Prostate gland (tissue), 2 donors: ENCODE measurements around the gene DVL1. TPM values are rescaled to one million over a fixed set of nuclear protein-coding genes. Genes with fewer than 3 reads are reported as not detected.
A peak's percentile ranks its signal among the peaks of the same experiment; 100 is the strongest.

Source experiments
- DNase-seq: peaks from one replicate; pipeline ENCODE4 v3.0.0-alpha.2; 2019; ENCODE audit warnings: low spot score
- H3K27ac ChIP-seq, 2 donors: fragments of 200-600 bp; sonication (generic); 2 replicates each; pipeline ENCODE4 v1.5.1; 2017 to 2019
- H3K27me3 ChIP-seq: fragments of 200-600 bp; sonication (generic); replicated peaks from 2 replicates; pipeline ENCODE4 v1.5.1; 2019; ENCODE audit not compliant: insufficient read depth
- H3K36me3 ChIP-seq, 2 donors: fragments of 200-600 bp; sonication (generic); 1 replicate in 1 of 2; 2 replicates in 1 of 2; pipeline versions ENCODE4 v1.5.1 to v1.8.1; 2017 to 2019
- H3K4me1 ChIP-seq: fragments of 200-600 bp; sonication (generic); replicated peaks from 2 replicates; pipeline ENCODE4 v1.5.1; 2019
- H3K4me3 ChIP-seq, 2 donors: fragments of 200-600 bp; sonication (generic); 2 replicates each; pipeline ENCODE4 v1.5.1; 2017 to 2019
- H3K9me3 ChIP-seq: fragments of 200-600 bp; sonication (generic); 2 replicates; pipeline ENCODE4 v1.5.1; 2017
- CTCF ChIP-seq, 4 experiments: fragments of 200-600 bp in 2 of 4; fragments of 450-650 bp in 2 of 4; sonication (generic) in 2 of 4; IDR thresholded peaks; 1 replicate in 3 of 4; 2 replicates in 1 of 4; pipeline ENCODE4 v1.5.1; 2016 to 2019; ENCODE audit warnings: antibody characterized with exemption in 4 of 4, mild to moderate bottlenecking in 2 of 4, moderate library complexity in 2 of 4
- POLR2A ChIP-seq: fragments of 450-650 bp; IDR thresholded peaks from one replicate; pipeline ENCODE4 v1.6.1; 2016; ENCODE audit warnings: antibody characterized with exemption, mild to moderate bottlenecking
- POLR2AphosphoS5 ChIP-seq: sonication (generic); formaldehyde crosslinking; IDR thresholded peaks from one replicate; pipeline ENCODE4 v1.6.1; 2017; ENCODE audit warnings: antibody characterized with exemption
- WGBS: methylation state at CpG from one replicate; pipeline ENCODE4 v1.1.5; 2018; 5-methylcytosine and 5-hydroxymethylcytosine counted together
- intact Hi-C: fragments of 100-400 bp; cut with DNase I; formaldehyde crosslinking; loops from one replicate; pipeline ENCODE4 v1.14.2; 2022
- total RNA-seq, 2 donors: library from RNA; depleted of rRNA; stranded (reverse); fragments of >200 nt; gene quantifications; one replicate each; pipeline ENCODE4 v1.1.0, GENCODE V29; 2016

The DVL1 gene
- total RNA-seq, 2 donors from 2014 or later, result 70.5 to 165 TPM

GRCh38 chr1:1347663-1348419, 1.4 kb downstream of the DVL1 start:
- Histone ChIP-seq H3K36me3 (no peaks in the 10 kb centered on the region), H3K9me3 (no peaks in the 10 kb centered on the region), H3K4me1 (peaks cover 14% of the 10 kb centered on the region), H3K27ac (peak overlapping the region; percentile 62 to 66), H3K27me3 (no peaks in the 10 kb centered on the region), H3K4me3 (peak overlapping the region; percentile 60 to 79)
- TF ChIP-seq POLR2AphosphoS5 (peak; percentile 44), CTCF (IDR thresholded peaks at IDR 0.05) (no peak), POLR2A (no peak)
- no peak for DNase-seq
- intact Hi-C loops, result loop anchor here (5.0 kb wide), 1 partner anchor 41 kb away; the partner anchor contains the start of genes ACAP3 and PUSL1
- WGBS, result 22% methylated on average over 19 of the region's 26 CpGs

GRCh38 chr1:1347026-1347595, 2.1 kb downstream of the DVL1 start:
- no peak for DNase-seq
- Histone ChIP-seq H3K4me3 (peak overlapping the region; percentile 60 to 79), H3K27me3 (no peaks in the 10 kb centered on the region), H3K27ac (peak overlapping the region; percentile 62 to 66), H3K36me3 (no peaks in the 10 kb centered on the region), H3K9me3 (no peaks in the 10 kb centered on the region), H3K4me1 (peaks cover 14% of the 10 kb centered on the region)
- TF ChIP-seq POLR2A (no peak), POLR2AphosphoS5 (no peak), CTCF (IDR thresholded peaks at IDR 0.05) (no peak)
- 70% methylated on average over 10 of the region's 10 CpGs for WGBS
- intact Hi-C loops, result loop anchor here (5.0 kb wide), 1 partner anchor 40 kb away; the partner anchor contains the start of genes ACAP3 and PUSL1

GRCh38 chr1:1346501-1346890, 2.7 kb downstream of the DVL1 start:
- Histone ChIP-seq H3K27me3 (no peaks in the 10 kb centered on the region), H3K27ac (no peak overlapping the region), H3K9me3 (no peaks in the 10 kb centered on the region), H3K4me3 (no peak overlapping the region), H3K36me3 (peaks cover 0 to 4% of the 10 kb centered on the region in 2 donors), H3K4me1 (peaks cover 14% of the 10 kb centered on the region)
- 85% methylated on average over 9 of the region's 10 CpGs for WGBS
- TF ChIP-seq CTCF (IDR thresholded peaks at IDR 0.05), result no peak
- no peak for TF ChIP-seq POLR2A
- TF ChIP-seq POLR2AphosphoS5, result no peak
- intact Hi-C loops, result loop anchor here (5.0 kb wide), 1 partner anchor 39 kb away; the partner anchor contains the start of genes ACAP3 and PUSL1
- no peak for DNase-seq

- intact Hi-C loops, result loop anchor here (5.0 kb wide), 1 partner anchor 39 kb away; the partner anchor contains the start of genes ACAP3 and PUSL1
- H3K27me3 ChIP-seq, result no peaks in the 10 kb centered on the region
- H3K9me3 ChIP-seq, result no peaks in the 10 kb centered on the region
- H3K4me1 ChIP-seq, result peaks cover 14% of the 10 kb centered on the region
- WGBS, result 55% methylated on average over 10 of the region's 12 CpGs
- no peak overlapping the region for H3K4me3 ChIP-seq
- peaks cover 0 to 6% of the 10 kb centered on the region in 2 donors for H3K36me3 ChIP-seq
- H3K27ac ChIP-seq, result no peak overlapping the region
- no peak for DNase-seq
- TF ChIP-seq POLR2A (no peak), POLR2AphosphoS5 (no peak), CTCF (IDR thresholded peaks at IDR 0.05) (no peak)
Measured at GRCh38 chr1:1345860-1346500, 3.2 kb downstream of the DVL1 start.
